NB4 (cell line): Measurements from ENCODE around the gene LIF.

Experiments used
- MYC ChIP-seq: IDR thresholded peaks from 2 replicates; pipeline ENCODE4 v1.6.1; 2011; ENCODE audit warnings: low read depth, low read length
- TF ChIP-seq, protein P1 (sequence below): IDR thresholded peaks from one replicate; pipeline ENCODE4 v1.5.1; 2012; ENCODE audit warnings: low read depth, low read length

- TF ChIP-seq, protein P1, sequence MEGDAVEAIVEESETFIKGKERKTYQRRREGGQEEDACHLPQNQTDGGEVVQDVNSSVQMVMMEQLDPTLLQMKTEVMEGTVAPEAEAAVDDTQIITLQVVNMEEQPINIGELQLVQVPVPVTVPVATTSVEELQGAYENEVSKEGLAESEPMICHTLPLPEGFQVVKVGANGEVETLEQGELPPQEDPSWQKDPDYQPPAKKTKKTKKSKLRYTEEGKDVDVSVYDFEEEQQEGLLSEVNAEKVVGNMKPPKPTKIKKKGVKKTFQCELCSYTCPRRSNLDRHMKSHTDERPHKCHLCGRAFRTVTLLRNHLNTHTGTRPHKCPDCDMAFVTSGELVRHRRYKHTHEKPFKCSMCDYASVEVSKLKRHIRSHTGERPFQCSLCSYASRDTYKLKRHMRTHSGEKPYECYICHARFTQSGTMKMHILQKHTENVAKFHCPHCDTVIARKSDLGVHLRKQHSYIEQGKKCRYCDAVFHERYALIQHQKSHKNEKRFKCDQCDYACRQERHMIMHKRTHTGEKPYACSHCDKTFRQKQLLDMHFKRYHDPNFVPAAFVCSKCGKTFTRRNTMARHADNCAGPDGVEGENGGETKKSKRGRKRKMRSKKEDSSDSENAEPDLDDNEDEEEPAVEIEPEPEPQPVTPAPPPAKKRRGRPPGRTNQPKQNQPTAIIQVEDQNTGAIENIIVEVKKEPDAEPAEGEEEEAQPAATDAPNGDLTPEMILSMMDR: no peak
- TF ChIP-seq MYC: no peak
Observed at GRCh38 chr22:30217698-30218560, 28.6 kb downstream of the LIF start.
